Dermis microvascular lymphatic vessel endothelial cell (primary cell): ENCODE measurements around the gene LPAR1. TPM values are rescaled to one million over a fixed set of nuclear protein-coding genes. Genes with fewer than 3 reads are reported as not detected.

Experiments used
- DNase-seq, 2 donors: peaks; one replicate each; pipeline versions ENCODE4 v3.0.0 to v3.0.0-alpha.2; 2010; ENCODE audit warnings: low read depth in 2 of 2
- total RNA-seq: library from RNA; depleted of rRNA; stranded (reverse); fragments of >200 nt; gene quantifications from 2 replicates; pipeline ENCODE4 v1.2.1, GENCODE V29; 2014

Gene LPAR1
- total RNA-seq, 1 donor from 2014 or later: not detected

- no peak for DNase-seq
Observed at GRCh38 chr9:111001526-111001925, 36.7 kb downstream of the LPAR1 start.

GRCh38 chr9:111000202-111000601, 38.1 kb downstream of the LPAR1 start:
- DNase-seq: no peak

GRCh38 chr9:110999379-110999778, 38.9 kb downstream of the LPAR1 start:
- no peak for DNase-seq

GRCh38 chr9:110997847-110998246, 40.4 kb downstream of the LPAR1 start:
- DNase-seq: no peak

GRCh38 chr9:110996436-110997220, 41.6 kb downstream of the LPAR1 start:
- DNase-seq: no peak

GRCh38 chr9:110995420-110996340, 42.6 kb downstream of the LPAR1 start:
- no peak for DNase-seq

GRCh38 chr9:110994771-110995241, 43.5 kb downstream of the LPAR1 start:
- DNase-seq: no peak

GRCh38 chr9:110990481-110990880, 47.8 kb downstream of the LPAR1 start:
- DNase-seq: no peak

- no peak for DNase-seq
Observed at GRCh38 chr9:110986529-110986928, 51.7 kb downstream of the LPAR1 start.

- no peak for DNase-seq
Observed at GRCh38 chr9:110984890-110985437, 53.3 kb downstream of the LPAR1 start.

- DNase-seq: no peak
Observed at GRCh38 chr9:110980261-110980660, 58.0 kb downstream of the LPAR1 start.

GRCh38 chr9:110979636-110980035, 58.6 kb downstream of the LPAR1 start:
- no peak for DNase-seq

- no peak for DNase-seq
Observed at GRCh38 chr9:110978516-110978915, 59.8 kb downstream of the LPAR1 start.

- DNase-seq: no peak
Observed at GRCh38 chr9:110977259-110977709, 61.0 kb downstream of the LPAR1 start.

GRCh38 chr9:110975969-110976368, 62.3 kb downstream of the LPAR1 start:
- DNase-seq: no peak

- DNase-seq: no peak
Observed at GRCh38 chr9:110975278-110975677, 63.0 kb downstream of the LPAR1 start.

GRCh38 chr9:110971705-110972104, 66.6 kb downstream of the LPAR1 start:
- DNase-seq: no peak

- DNase-seq: no peak
Observed at GRCh38 chr9:110971234-110971633, 67.0 kb downstream of the LPAR1 start.

GRCh38 chr9:110969971-110970386, 68.3 kb downstream of the LPAR1 start:
- DNase-seq: no peak

- DNase-seq: no peak
Observed at GRCh38 chr9:110968096-110968495, 70.2 kb downstream of the LPAR1 start.

- no peak for DNase-seq
Observed at GRCh38 chr9:110967196-110967595, 71.1 kb downstream of the LPAR1 start.

- DNase-seq: no peak
Observed at GRCh38 chr9:110960288-110960687, 78.0 kb downstream of the LPAR1 start.
